ENCODE results near the gene AGPAT2.
"Not testable (repeated sequence)": the region's sequence is repeated elsewhere in the genome, so short reads cannot be mapped to it uniquely, and the experiment has no call there.

AGPAT2 gene

DNA sequence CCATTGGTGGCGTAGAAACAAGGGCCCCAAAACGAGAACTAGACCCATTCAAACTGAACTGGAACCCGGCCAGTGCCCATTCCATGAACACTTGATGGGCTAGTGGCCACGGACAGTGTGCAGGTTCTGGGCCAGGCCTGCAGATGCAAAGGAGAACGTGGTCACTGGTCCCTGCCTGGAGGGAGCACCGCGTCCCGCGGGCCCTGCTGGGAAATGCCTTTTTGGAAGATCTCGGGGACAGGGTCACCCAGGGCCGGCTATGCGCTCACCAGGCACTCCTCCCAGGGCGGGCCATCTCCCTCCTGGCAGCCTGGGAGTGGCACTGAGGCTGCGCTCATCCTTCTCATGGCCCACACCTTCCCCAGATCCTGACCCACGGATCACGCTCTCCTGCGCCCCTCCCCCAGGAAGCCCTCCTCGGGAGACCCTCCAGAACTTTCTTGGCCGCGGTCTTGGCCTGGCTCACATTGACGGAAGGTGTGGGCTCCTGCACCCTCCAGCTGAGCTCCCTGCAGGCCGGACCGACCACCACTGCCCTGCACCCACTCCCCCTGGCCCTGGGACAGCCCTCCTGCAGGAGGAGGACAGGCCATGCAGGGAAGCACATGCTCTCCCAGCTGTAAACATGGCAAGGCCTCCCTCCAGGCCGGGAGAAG, 22.3 kb upstream of the AGPAT2 start:
- H3K4me3 ChIP-seq (ENCODE audit: low read depth, low read length): no peak overlapping the region
- in situ Hi-C loops (cut with HindIII; ENCODE audit: low sequenced_read_pairs): loop anchor here (5.0 kb wide), 1 partner anchor 58 kb away; no protein-coding TSS in a partner anchor
- DNase-seq (ENCODE audit: low read depth): no peak
- TF ChIP-seq, protein P1, sequence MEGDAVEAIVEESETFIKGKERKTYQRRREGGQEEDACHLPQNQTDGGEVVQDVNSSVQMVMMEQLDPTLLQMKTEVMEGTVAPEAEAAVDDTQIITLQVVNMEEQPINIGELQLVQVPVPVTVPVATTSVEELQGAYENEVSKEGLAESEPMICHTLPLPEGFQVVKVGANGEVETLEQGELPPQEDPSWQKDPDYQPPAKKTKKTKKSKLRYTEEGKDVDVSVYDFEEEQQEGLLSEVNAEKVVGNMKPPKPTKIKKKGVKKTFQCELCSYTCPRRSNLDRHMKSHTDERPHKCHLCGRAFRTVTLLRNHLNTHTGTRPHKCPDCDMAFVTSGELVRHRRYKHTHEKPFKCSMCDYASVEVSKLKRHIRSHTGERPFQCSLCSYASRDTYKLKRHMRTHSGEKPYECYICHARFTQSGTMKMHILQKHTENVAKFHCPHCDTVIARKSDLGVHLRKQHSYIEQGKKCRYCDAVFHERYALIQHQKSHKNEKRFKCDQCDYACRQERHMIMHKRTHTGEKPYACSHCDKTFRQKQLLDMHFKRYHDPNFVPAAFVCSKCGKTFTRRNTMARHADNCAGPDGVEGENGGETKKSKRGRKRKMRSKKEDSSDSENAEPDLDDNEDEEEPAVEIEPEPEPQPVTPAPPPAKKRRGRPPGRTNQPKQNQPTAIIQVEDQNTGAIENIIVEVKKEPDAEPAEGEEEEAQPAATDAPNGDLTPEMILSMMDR (IDR thresholded peaks at IDR 0.05; ENCODE audit: low read depth, low read length, missing control alignments): no peak

- TF ChIP-seq, protein P1 (IDR thresholded peaks at IDR 0.05; ENCODE audit: low read depth, low read length, missing control alignments): no peak
- no peak overlapping the region for H3K4me3 ChIP-seq (ENCODE audit: low read depth, low read length)
- no peak for DNase-seq (ENCODE audit: low read depth)
- in situ Hi-C loops (cut with HindIII; ENCODE audit: low sequenced_read_pairs): no loop called here
These were observed 20.7 kb upstream of the AGPAT2 start for GRCh38 chr9:136707849-136708517.

GRCh38 chr9:136707011-136707410, 19.8 kb upstream of the AGPAT2 start:
- in situ Hi-C loops (cut with HindIII; ENCODE audit: low sequenced_read_pairs): no loop called here
- no peak for DNase-seq (ENCODE audit: low read depth)

GRCh38 chr9:136705564-136705963, 18.3 kb upstream of the AGPAT2 start:
- H3K4me3 ChIP-seq (ENCODE audit: low read depth, low read length): no peak overlapping the region
- in situ Hi-C loops (cut with HindIII; ENCODE audit: low sequenced_read_pairs): no loop called here
- TF ChIP-seq, protein P1 (IDR thresholded peaks at IDR 0.05; ENCODE audit: low read depth, low read length, missing control alignments): no peak
- DNase-seq (ENCODE audit: low read depth): no peak

More at GRCh38 chr9:136707011-136707410, 19.8 kb upstream of the AGPAT2 start:
- no peak overlapping the region for H3K4me3 ChIP-seq (ENCODE audit: low read depth, low read length)
- TF ChIP-seq, protein P1 (IDR thresholded peaks at IDR 0.05; ENCODE audit: low read depth, low read length, missing control alignments): no peak

DNA sequence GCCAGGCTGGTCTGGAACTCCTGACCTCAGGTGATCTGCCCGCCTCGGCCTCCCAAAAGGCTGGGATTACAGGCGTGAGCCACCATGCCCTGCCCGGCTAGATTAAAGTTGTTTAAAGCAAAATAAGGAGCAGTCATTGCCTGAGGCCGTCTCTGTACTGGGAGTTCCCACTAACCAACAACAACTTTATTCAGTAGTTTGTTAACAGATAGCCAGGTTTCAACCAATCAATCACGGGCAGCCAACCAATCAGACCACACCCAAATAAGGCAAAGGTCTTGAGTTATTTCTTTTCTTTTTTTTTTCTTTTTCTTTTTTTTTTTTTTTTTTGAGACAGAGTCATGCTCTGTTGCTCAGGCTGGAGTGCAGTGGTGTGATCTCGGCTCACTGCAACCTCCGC, 17.5 kb upstream of the AGPAT2 start:
- H3K4me3 ChIP-seq (ENCODE audit: low read depth, low read length); in situ Hi-C loops (cut with HindIII; ENCODE audit: low sequenced_read_pairs); DNase-seq (ENCODE audit: low read depth): not testable (repeated sequence)

DNA sequence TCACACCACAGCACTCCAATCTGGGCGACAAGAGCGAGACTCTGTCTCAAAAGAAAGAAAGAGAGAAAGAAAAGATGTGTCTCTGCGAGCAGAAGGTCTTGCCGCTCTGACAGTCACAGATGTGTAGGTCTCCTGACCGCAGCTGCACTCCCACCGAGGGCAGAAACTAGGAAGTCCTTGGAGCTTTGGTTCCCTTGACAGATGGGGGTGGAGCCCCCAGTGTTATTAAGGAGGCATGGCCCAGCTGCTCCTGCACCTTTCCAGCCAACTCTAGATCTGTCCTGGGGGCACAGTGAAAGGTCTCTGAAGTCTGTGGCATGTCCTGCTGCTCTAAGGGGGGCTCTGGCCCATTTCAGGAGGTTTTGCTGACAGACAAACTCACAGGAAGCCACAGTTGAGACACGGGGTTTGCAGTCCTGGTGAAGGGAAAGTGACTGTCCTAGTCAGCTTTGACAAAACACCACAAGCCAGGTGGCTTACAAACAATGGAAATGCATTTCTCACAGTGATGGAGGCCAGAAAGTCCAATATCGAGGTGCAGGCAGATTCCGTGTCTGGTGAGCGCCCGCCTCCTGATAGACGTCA, 16.1 kb upstream of the AGPAT2 start:
- in situ Hi-C loops (cut with HindIII; ENCODE audit: low sequenced_read_pairs): no loop called here
- no peak for DNase-seq (ENCODE audit: low read depth)
- TF ChIP-seq, protein P1 (IDR thresholded peaks at IDR 0.05; ENCODE audit: low read depth, low read length, missing control alignments): no peak
- no peak overlapping the region for H3K4me3 ChIP-seq (ENCODE audit: low read depth, low read length)

DNA sequence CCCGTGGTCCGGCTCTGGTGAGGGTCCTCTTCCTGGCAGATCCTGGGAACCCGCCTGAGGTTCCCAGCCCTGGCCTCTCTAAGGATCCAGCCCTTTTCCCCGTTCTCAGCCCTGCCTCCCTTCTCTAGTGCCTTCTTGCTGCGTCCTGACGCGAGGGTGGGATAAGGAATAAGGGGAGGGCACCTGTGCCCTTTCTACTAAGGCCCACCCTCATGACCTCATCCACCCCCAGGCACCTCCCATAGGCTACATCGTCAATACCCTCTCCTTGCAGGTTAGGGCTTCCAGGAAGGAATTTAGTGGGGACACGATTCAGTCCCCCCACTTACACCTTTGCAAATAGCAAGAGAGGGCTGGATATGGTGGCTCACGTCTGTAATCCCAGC, 14.4 kb upstream of the AGPAT2 start:
- in situ Hi-C loops (cut with HindIII; ENCODE audit: low sequenced_read_pairs): no loop called here
- TF ChIP-seq, protein P1 (IDR thresholded peaks at IDR 0.05; ENCODE audit: low read depth, low read length, missing control alignments): no peak
- no peak for DNase-seq (ENCODE audit: low read depth)
- H3K4me3 ChIP-seq (ENCODE audit: low read depth, low read length): no peak overlapping the region
